ENCODE results near the gene CCDC154. TPM values are rescaled to one million over a fixed set of nuclear protein-coding genes. Genes with fewer than 3 reads are reported as not detected.

CCDC154 gene
- total RNA-seq, 1 donor from 2014 or later: 3.6 TPM

GRCh38 chr16:1393613-1394176 is 50.7 kb downstream of the CCDC154 start:
- no peak for DNase-seq (ENCODE audit: low spot score)

- DNase-seq (ENCODE audit: low spot score): no peak
Observed at GRCh38 chr16:1392826-1393225, 51.5 kb downstream of the CCDC154 start.

- DNase-seq (ENCODE audit: low spot score): no peak
Observed at GRCh38 chr16:1390239-1390779, 54.0 kb downstream of the CCDC154 start.

GRCh38 chr16:1389762-1390161 is 54.6 kb downstream of the CCDC154 start:
- no peak for DNase-seq (ENCODE audit: low spot score)

GRCh38 chr16:1387331-1387730 is 57.0 kb downstream of the CCDC154 start:
- DNase-seq (ENCODE audit: low spot score): no peak

GRCh38 chr16:1385232-1385631 is 59.1 kb downstream of the CCDC154 start:
- DNase-seq (ENCODE audit: low spot score): no peak

Other genes with a start within 250 kb of the CCDC154 start
- 1.6 TPM for gene TPSG1, start 219.3 kb downstream of the CCDC154 start, total RNA-seq
- 215 TPM for gene TPSB2, start 214.4 kb downstream of the CCDC154 start, total RNA-seq
- 139 TPM for gene TPSAB1, start 203.9 kb downstream of the CCDC154 start, total RNA-seq
- gene TPSD1, start 188.5 kb downstream of the CCDC154 start, total RNA-seq: 0.69 TPM
- gene UBE2I, start 134.9 kb downstream of the CCDC154 start, total RNA-seq: 100 TPM
- 2.6 TPM for gene BAIAP3, start 110.9 kb downstream of the CCDC154 start, total RNA-seq
- 51.2 TPM for gene TSR3, start 92.7 kb downstream of the CCDC154 start, total RNA-seq
- 86.6 TPM for gene GNPTG, start 92.6 kb downstream of the CCDC154 start, total RNA-seq
- 32.6 TPM for gene UNKL, start 29.9 kb downstream of the CCDC154 start, total RNA-seq
- 8.7 TPM for gene UQCC4, start 23.8 kb downstream of the CCDC154 start, total RNA-seq
- not detected for gene PERCC1, start 13.5 kb downstream of the CCDC154 start, total RNA-seq
- 111 TPM for gene CLCN7, start 30.5 kb upstream of the CCDC154 start, total RNA-seq
- gene PTX4, start 44.4 kb upstream of the CCDC154 start, total RNA-seq: 0.14 TPM
- gene TELO2, start 48.8 kb upstream of the CCDC154 start, total RNA-seq: 49.8 TPM
- 23.1 TPM for gene TMEM204, start 89.1 kb upstream of the CCDC154 start, total RNA-seq
- 48.5 TPM for gene IFT140, start 167.5 kb upstream of the CCDC154 start, total RNA-seq
- gene CRAMP1, start 167.8 kb upstream of the CCDC154 start, total RNA-seq: 21.1 TPM
- 62.7 TPM for gene JPT2, start 233.7 kb upstream of the CCDC154 start, total RNA-seq